ENCODE measurements around the gene PIM2.

GRCh38 chrX:48935301-48935670, 16.5 kb upstream of the PIM2 start:
- TF ChIP-seq, protein P1, sequence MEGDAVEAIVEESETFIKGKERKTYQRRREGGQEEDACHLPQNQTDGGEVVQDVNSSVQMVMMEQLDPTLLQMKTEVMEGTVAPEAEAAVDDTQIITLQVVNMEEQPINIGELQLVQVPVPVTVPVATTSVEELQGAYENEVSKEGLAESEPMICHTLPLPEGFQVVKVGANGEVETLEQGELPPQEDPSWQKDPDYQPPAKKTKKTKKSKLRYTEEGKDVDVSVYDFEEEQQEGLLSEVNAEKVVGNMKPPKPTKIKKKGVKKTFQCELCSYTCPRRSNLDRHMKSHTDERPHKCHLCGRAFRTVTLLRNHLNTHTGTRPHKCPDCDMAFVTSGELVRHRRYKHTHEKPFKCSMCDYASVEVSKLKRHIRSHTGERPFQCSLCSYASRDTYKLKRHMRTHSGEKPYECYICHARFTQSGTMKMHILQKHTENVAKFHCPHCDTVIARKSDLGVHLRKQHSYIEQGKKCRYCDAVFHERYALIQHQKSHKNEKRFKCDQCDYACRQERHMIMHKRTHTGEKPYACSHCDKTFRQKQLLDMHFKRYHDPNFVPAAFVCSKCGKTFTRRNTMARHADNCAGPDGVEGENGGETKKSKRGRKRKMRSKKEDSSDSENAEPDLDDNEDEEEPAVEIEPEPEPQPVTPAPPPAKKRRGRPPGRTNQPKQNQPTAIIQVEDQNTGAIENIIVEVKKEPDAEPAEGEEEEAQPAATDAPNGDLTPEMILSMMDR (conservative IDR thresholded peaks at IDR 0.05 in 1 of 2, IDR thresholded peaks at IDR 0.05 in 1 of 2; ENCODE audit: extremely low read depth in 1 of 2, insufficient read depth in 1 of 2, low read depth in 1 of 2, low read length in 2 of 2): no peak
- TF ChIP-seq EZH2 (IDR thresholded peaks at IDR 0.05; ENCODE audit: borderline replicate concordance, low read length): no peak
